ENCODE measurements around the gene OSBPL5.
A peak's percentile ranks its signal among the peaks of the same experiment; 100 is the strongest.

OSBPL5 gene

GRCh38 chr11:3096909-3097530 is 68.1 kb downstream of the OSBPL5 start:
- DNase-seq: no peak

GRCh38 chr11:3095712-3096361 is 69.3 kb downstream of the OSBPL5 start:
- DNase-seq: no peak

GRCh38 chr11:3094223-3094824 is 70.8 kb downstream of the OSBPL5 start:
- DNase-seq: no peak

- no peak for DNase-seq
Measured at GRCh38 chr11:3093281-3094191, 71.6 kb downstream of the OSBPL5 start.

GRCh38 chr11:3092603-3093141 is 72.4 kb downstream of the OSBPL5 start:
- no peak for DNase-seq

- peak; percentile 77 for DNase-seq
Measured at GRCh38 chr11:3091846-3092602, 73.1 kb downstream of the OSBPL5 start.

GRCh38 chr11:3091081-3091845 is 73.8 kb downstream of the OSBPL5 start:
- no peak for DNase-seq

GRCh38 chr11:3090096-3090901 is 74.8 kb downstream of the OSBPL5 start:
- DNase-seq: no peak

GRCh38 chr11:3089236-3090061 is 75.7 kb downstream of the OSBPL5 start:
- DNase-seq: no peak

- no peak for DNase-seq
Measured at GRCh38 chr11:3088806-3089205, 76.3 kb downstream of the OSBPL5 start.

- no peak for DNase-seq
Measured at GRCh38 chr11:3087821-3088800, 77.0 kb downstream of the OSBPL5 start.

- DNase-seq: no peak
Measured at GRCh38 chr11:3087373-3087772, 77.7 kb downstream of the OSBPL5 start.

- DNase-seq: no peak
Measured at GRCh38 chr11:3086671-3087150, 78.4 kb downstream of the OSBPL5 start.

- DNase-seq: no peak
Measured at GRCh38 chr11:3086114-3086513, 79.0 kb downstream of the OSBPL5 start.

GRCh38 chr11:3085052-3085451 is 80.1 kb downstream of the OSBPL5 start:
- no peak for DNase-seq

- no peak for DNase-seq
Measured at GRCh38 chr11:3083321-3083720, 81.8 kb downstream of the OSBPL5 start.

- DNase-seq: no peak
Measured at GRCh38 chr11:3081386-3081751, 83.7 kb downstream of the OSBPL5 start.

GRCh38 chr11:3080733-3081385 is 84.3 kb downstream of the OSBPL5 start:
- DNase-seq: no peak
